CD14-positive monocyte (primary cell): ENCODE data around the gene TMEM51. TPM values are rescaled to one million over a fixed set of nuclear protein-coding genes. Genes with fewer than 3 reads are reported as not detected.

Experiments
- DNase-seq, 3 donors: peaks; one replicate each; pipeline ENCODE4 v3.0.0-alpha.2; 2011 to 2022
- H2AFZ ChIP-seq: 2 replicates; pipeline ENCODE4 v1.6.0; 2012; ENCODE audit warnings: mild to moderate bottlenecking, low read depth, low read length, inconsistent platforms; ENCODE audit not compliant: insufficient read depth, poor library complexity, severe bottlenecking
- H3K27ac ChIP-seq, 2 donors: 1 replicate in 1 of 2; 2 replicates in 1 of 2; pipeline ENCODE4 v1.5.1; 2012 to 2013; ENCODE audit warnings: low read length in 2 of 2, control low read depth in 1 of 2, inconsistent platforms in 1 of 2, low read depth in 1 of 2, mild to moderate bottlenecking in 1 of 2
- H3K27me3 ChIP-seq, 2 donors: one replicate each; pipeline versions ENCODE4 v1.6.0 to v1.6.1; 2011 to 2013; ENCODE audit warnings: low read length in 2 of 2; ENCODE audit not compliant: control insufficient read depth in 2 of 2, insufficient read depth in 2 of 2
- H3K36me3 ChIP-seq, 2 donors: replicated peaks in 1 of 2; 1 replicate in 1 of 2; 2 replicates in 1 of 2; pipeline versions ENCODE4 v1.5.1 to v1.6.1; 2012 to 2013; ENCODE audit warnings: low read length in 2 of 2, control low read depth in 1 of 2, inconsistent platforms in 1 of 2, mild to moderate bottlenecking in 1 of 2; ENCODE audit not compliant: insufficient read depth in 2 of 2, control insufficient read depth in 1 of 2
- H3K4me1 ChIP-seq, 2 donors: 1 replicate in 1 of 2; 2 replicates in 1 of 2; pipeline versions ENCODE4 v1.5.1 to v1.6.1; 2012 to 2013; ENCODE audit warnings: low read length in 2 of 2, control low read depth in 1 of 2, inconsistent platforms in 1 of 2, mild to moderate bottlenecking in 1 of 2, moderate library complexity in 1 of 2; ENCODE audit not compliant: insufficient read depth in 2 of 2, control insufficient read depth in 1 of 2
- H3K4me2 ChIP-seq: replicated peaks from 2 replicates; pipeline ENCODE3; 2012; ENCODE audit warnings: low read length, moderate library complexity, mild to moderate bottlenecking; ENCODE audit not compliant: poor library complexity, severe bottlenecking; ENCODE audit errors: extremely low read depth
- H3K4me3 ChIP-seq, 3 experiments: fragments of 200-600 bp in 1 of 3; sonication (generic) in 1 of 3; replicated peaks in 1 of 3; 1 replicate in 2 of 3; 2 replicates in 1 of 3; pipeline ENCODE4 v1.5.1; 2011 to 2013; ENCODE audit warnings: low read length in 3 of 3, mild to moderate bottlenecking in 3 of 3, control low read depth in 2 of 3, low read depth in 2 of 3, inconsistent platforms in 1 of 3, moderate library complexity in 1 of 3
- H3K79me2 ChIP-seq: 2 replicates; pipeline ENCODE4 v1.6.0; 2012; ENCODE audit warnings: mild to moderate bottlenecking, control low read depth, inconsistent platforms, low read length, moderate library complexity; ENCODE audit not compliant: insufficient read depth
- H3K9ac ChIP-seq: 2 replicates; pipeline ENCODE4 v1.6.0; 2017; ENCODE audit warnings: low read length, mild to moderate bottlenecking; ENCODE audit not compliant: insufficient read depth, poor library complexity, severe bottlenecking
- H3K9me3 ChIP-seq, 2 donors: replicated peaks in 1 of 2; 1 replicate in 1 of 2; 2 replicates in 1 of 2; pipeline versions ENCODE4 v1.5.1 to v1.6.1; 2012 to 2013; ENCODE audit warnings: low read length in 2 of 2, control low read depth in 1 of 2; ENCODE audit not compliant: control insufficient read depth in 1 of 2, insufficient read depth in 1 of 2
- H4K20me1 ChIP-seq: 2 replicates; pipeline ENCODE4 v1.6.0; 2012; ENCODE audit warnings: mild to moderate bottlenecking, low read length, control low read depth, moderate library complexity; ENCODE audit not compliant: insufficient read depth
- H3K27ac Mint-ChIP-seq, 7 donors: one replicate each; pipeline ENCODE4 v1.8.0; 2020; ENCODE audit warnings: mild to moderate bottlenecking in 7 of 7, mixed read lengths in 7 of 7, moderate library complexity in 6 of 7, inconsistent platforms in 2 of 7
- H3K27me3 Mint-ChIP-seq, 3 donors: one replicate each; pipeline ENCODE4 v1.8.0; 2021 to 2022; ENCODE audit warnings: low read depth in 3 of 3, mild to moderate bottlenecking in 3 of 3, mixed read lengths in 3 of 3, moderate library complexity in 3 of 3, inconsistent platforms in 1 of 3
- H3K36me3 Mint-ChIP-seq, 2 donors: one replicate each; pipeline ENCODE4 v1.8.0; 2020; ENCODE audit warnings: mixed read lengths in 2 of 2, inconsistent platforms in 1 of 2, mild to moderate bottlenecking in 1 of 2
- H3K4me1 Mint-ChIP-seq: one replicate; pipeline ENCODE4 v1.8.0; 2020; ENCODE audit warnings: mild to moderate bottlenecking, mixed read lengths
- H3K4me3 Mint-ChIP-seq, 2 donors: one replicate each; pipeline ENCODE4 v1.8.0; 2020; ENCODE audit warnings: mild to moderate bottlenecking in 2 of 2, mixed read lengths in 2 of 2, moderate library complexity in 1 of 2
- H3K9me3 Mint-ChIP-seq, 7 donors: one replicate each; pipeline ENCODE4 v1.8.0; 2020 to 2022; ENCODE audit warnings: mixed read lengths in 7 of 7, mild to moderate bottlenecking in 6 of 7, moderate library complexity in 6 of 7, inconsistent platforms in 2 of 7
- CTCF ChIP-seq: fragments of 200-600 bp; IDR thresholded peaks from one replicate; pipeline ENCODE4 v1.8.0; 2022; ENCODE audit warnings: antibody characterized with exemption, mild to moderate bottlenecking
- WGBS: methylation state at CpG from one replicate; pipeline ENCODE4 v1.1.5; 2013; ENCODE audit warnings: missing lambda C conversion rate; ENCODE audit not compliant: insufficient coverage; 5-methylcytosine and 5-hydroxymethylcytosine counted together
- intact Hi-C, 2 donors: fragments of 100-400 bp; cut with micrococcal nuclease; formaldehyde crosslinking; loops; one replicate each; pipeline versions ENCODE4 v1.15.0 to v1.15.1; 2023
- polyA plus RNA-seq, 3 donors: library from polyadenylated mRNA; depleted of rRNA in 1 of 3; unstranded in 2 of 3; stranded (reverse) in 1 of 3; fragments of 300-500 nt in 2 of 3; fragments of >200 nt in 1 of 3; fragmentation: Illumina TruSeq in 2 of 3; gene quantifications; 1 replicate in 2 of 3; 2 replicates in 1 of 3; pipeline ENCODE4 v1.2.3, GENCODE V29; 2012 to 2021

Gene TMEM51
- polyA plus RNA-seq, 3 donors, result 1.2 to 2.5 (median 2.1) TPM

GRCh38 chr1:15217654-15218053 lies 64.1 kb downstream of the TMEM51 start:
- WGBS, result no CpG with 5 or more reads among the region's 1 CpG
- Mint-ChIP-seq H3K27ac (peak overlapping the region in 2 of 7 donors; percentile 32 to 50), H3K4me3 (no peak overlapping the region), H3K27me3 (peaks cover 0 to 2% (median 1%) of the 10 kb centered on the region in 3 donors), H3K9me3 (peaks cover 0 to 2% (median 0%) of the 10 kb centered on the region in 7 donors), H3K36me3 (no peaks in the 10 kb centered on the region), H3K4me1 (peaks cover 35% of the 10 kb centered on the region)
- no peak overlapping the region for H3K4me3 ChIP-seq
- no peaks in the 10 kb centered on the region for H3K79me2 ChIP-seq
- intact Hi-C loops, result no loop called here
- no peak overlapping the region for H3K9ac ChIP-seq
- DNase-seq, result no peak
- peaks cover 0 to 2% of the 10 kb centered on the region in 2 donors for H3K36me3 ChIP-seq
- no peak overlapping the region for H3K27ac ChIP-seq
- no peaks in the 10 kb centered on the region for H4K20me1 ChIP-seq
- no peak overlapping the region for H2AFZ ChIP-seq
- H3K9me3 ChIP-seq, result no peaks in the 10 kb centered on the region
- H3K4me1 ChIP-seq, result peaks cover 21 to 30% of the 10 kb centered on the region in 2 donors
- H3K27me3 ChIP-seq, result no peaks in the 10 kb centered on the region
- TF ChIP-seq CTCF, result no peak
- H3K4me2 ChIP-seq, result no peak overlapping the region

GRCh38 chr1:15218287-15219279 lies 65.0 kb downstream of the TMEM51 start:
- Histone ChIP-seq H3K4me3 (no peak overlapping the region), H3K36me3 (peaks cover 0 to 2% of the 10 kb centered on the region in 2 donors), H3K27me3 (no peaks in the 10 kb centered on the region), H3K4me1 (peaks cover 21 to 30% of the 10 kb centered on the region in 2 donors), H3K27ac (no peak overlapping the region), H3K79me2 (no peaks in the 10 kb centered on the region), H3K9ac (no peak overlapping the region), H3K9me3 (no peaks in the 10 kb centered on the region), H4K20me1 (no peaks in the 10 kb centered on the region), H2AFZ (no peak overlapping the region), H3K4me2 (no peak overlapping the region)
- intact Hi-C loops, result no loop called here
- Mint-ChIP-seq H3K4me3 (no peak overlapping the region), H3K9me3 (peaks cover 0 to 2% (median 0%) of the 10 kb centered on the region in 7 donors), H3K27ac (peak overlapping the region in 1 of 7 donors; percentile 31), H3K36me3 (no peaks in the 10 kb centered on the region), H3K27me3 (peaks cover 0 to 2% (median 2%) of the 10 kb centered on the region in 3 donors), H3K4me1 (peaks cover 34% of the 10 kb centered on the region)
- TF ChIP-seq CTCF, result no peak
- WGBS, result 92% methylated on average over 2 of the region's 6 CpGs
- DNase-seq, result peak; percentile 54 to 82 (median 79)
